Astrocyte of the hippocampus (primary cell): Measurements from ENCODE around the gene ZBTB40.
A peak's percentile ranks its signal among the peaks of the same experiment; 100 is the strongest.

Experiments
- DNase-seq: peaks from one replicate; pipeline ENCODE4 v3.0.0; 2011; ENCODE audit warnings: low read depth, low spot score

The ZBTB40 gene

DNA sequence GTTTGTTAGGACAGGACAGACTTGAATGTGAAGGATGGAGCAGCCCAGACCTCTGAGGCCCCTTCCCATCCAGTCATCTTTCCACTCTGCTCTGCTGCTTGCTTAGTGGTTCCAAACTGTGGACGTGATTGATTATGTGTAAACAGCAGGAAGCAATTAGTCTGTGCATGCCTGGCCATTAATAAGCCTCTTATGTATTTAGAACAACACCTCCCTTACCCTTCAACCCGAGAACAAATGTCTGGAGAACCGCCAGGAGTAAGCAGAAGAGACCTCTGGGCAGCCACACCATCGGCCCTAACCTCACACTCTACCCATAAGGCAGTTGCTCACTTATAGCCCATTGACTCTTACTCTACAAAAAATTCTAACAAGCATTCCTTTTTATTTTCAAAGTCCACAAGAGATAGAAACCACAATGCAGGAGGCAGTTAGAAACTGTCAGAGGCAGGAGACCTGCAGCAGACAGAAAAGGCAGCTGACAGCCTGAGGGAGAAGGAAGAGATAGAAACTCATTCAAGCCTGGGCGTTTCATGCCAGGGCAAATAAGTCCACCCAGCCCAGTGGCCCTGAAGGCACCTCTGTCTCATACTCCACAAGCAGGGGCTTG, 105.8 kb downstream of the ZBTB40 start:
- DNase-seq, result peak; percentile 7

DNA sequence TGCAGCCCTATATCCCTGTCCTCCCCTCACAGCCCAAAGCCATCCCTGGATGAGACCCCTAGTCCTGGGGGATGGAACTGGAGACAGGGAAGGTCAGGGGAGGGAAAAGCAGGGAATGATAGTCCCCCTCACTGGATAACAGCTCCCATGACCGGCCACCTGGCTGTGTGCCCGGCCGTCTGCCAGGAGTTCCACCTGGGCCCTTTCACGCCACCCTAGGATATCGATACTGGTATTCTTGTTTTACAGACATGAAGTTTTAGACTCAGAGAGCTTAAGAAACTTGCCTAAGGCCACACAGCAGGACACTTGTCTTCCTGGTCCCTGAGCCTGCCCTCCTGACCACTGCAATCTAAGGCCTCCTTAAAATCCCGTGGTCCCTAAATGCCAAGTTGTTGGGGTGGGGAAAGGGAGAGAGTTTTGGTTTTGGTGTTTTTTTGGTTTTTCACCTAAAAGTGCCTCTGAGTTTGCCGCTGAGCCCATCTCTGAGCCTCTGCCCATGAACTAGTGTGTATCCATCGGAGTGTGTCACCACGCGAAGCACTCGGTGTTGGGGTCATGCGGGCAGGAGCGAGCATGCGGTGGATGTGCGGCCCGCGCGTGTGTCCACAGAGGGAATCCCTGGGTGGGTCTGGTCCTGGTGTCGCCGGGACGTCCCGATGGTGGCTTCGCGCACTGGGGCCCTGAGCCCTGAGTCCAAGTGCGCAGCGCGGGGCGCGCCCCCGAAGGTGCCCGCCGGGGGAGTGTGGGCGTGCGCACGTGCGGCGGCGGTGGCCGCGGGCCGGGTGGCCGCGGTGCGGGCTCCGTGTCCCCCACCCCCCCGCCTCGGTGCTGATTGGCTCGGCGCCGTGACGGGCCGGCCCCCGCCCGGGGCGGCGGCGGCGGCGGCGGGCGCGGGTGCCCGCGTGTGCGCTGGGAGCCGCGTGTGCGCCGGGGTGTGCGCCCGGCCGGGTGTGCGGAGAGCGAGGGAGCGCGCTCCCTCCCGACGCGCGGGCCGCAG, 111.2 kb downstream of the ZBTB40 start, which contains the start of gene EPHA8:
TSS of gene EPHA8 (plus strand) at position 906 of the 1,000 bp plus-strand sequence. CDS start 147 bp downstream, outside the sequence.
- no peak for DNase-seq

DNA sequence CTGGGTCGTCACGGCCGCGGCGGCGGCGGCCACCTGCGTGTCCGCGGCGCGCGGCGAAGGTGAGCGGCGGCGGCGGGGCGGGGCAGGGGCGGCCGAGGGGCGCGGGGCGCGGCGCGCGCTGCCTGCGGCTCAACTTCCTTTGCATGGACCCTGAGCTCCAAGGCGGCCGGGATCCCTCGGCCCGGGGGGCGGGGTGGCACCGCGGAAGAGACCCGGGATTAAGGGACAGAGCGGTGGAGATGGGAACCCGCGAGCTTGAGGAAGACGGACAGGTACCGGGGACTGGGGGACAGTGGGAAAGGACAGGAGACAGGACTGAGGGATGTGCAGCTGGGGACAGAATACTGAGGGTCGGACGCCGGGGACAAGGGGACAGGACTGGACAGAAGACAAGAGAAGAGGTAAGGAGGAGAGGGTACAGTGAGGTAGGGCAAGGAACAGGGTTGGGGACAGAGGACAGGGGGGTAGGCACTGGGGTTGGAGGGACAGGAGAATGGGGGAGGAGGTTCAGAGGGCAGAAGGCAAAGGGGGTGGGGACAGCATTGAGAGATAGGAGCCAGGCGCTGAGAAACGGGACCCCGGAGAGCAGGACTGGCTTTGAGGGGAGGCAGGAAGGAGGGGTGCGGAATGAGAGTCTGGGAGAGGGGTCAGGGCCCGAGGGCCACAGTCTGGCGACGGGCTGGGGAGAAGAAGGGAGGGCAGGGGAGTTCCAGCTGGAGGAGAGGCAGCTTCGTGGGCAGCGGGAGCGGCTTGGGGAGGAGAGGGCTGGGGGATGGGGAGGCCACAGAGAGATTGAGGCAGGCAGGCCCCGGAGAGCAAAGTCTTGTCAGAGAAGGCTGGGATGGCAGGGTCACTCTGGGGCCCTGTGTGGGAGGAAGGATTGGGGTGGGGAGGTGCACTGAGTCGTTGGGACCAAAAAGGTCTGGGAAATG, 112.3 kb downstream of the ZBTB40 start:
- DNase-seq, result no peak

GRCh38 chr1:22566161-22566560, 114.5 kb downstream of the ZBTB40 start:
- DNase-seq, result no peak

DNA sequence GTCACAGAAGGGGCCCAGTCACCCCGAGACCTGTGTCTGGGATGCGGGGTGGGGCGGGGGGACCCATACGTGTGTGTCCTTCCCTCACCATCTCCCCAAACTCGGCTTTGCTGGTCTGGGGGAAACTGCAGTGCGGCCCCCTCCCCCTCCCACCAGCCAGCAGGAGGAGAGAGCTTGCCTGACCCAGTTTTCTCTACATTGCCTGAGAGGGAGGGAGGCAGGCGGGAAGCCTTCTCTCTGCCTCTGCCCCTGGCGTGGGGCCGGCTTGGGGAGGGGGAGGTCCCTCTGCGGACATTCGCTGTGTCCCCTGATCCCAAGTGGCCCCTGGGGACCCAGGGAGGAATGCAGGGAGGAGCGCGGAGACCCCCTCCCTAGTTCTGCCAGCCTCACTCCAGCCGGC, 115.5 kb downstream of the ZBTB40 start:
- DNase-seq, result no peak

DNA sequence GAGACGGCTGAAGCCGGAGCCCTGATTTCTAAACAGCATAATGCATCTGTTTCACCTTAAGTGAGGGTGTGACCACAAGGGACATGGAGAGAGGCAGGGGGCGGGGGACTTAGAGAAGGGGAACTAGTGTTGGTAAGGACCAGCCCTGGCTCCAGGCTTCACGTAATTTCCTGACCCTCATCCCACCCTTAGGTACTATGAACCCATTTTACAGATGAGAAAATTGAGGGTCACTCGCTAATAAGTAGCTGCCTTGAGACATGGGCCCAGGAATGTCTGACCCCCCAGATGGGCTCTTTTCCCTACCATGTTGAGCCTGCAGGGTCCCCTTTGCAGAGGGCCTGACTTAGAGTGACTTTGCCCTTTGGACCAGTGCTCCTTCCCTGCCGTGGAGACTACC, 116.3 kb downstream of the ZBTB40 start:
- no peak for DNase-seq

DNA sequence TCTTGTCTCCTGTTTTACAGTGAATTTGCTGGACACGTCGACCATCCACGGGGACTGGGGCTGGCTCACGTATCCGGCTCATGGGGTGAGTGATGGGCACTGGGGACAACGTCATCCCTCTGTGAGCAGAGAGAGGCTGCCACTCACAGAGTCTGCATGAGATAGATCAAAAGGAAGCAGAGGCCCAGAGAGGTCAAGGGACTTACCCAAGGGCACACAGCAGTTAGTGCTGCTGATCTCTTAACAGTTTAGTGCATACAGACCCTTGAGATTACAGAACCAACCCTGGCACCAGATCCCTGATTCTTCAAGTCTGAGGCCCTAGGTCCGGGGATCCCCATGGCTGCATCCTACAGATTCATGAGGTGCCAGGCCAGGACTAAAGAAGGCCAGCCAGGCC, 117.6 kb downstream of the ZBTB40 start:
- no peak for DNase-seq

- DNase-seq, result no peak
These were observed 118.7 kb downstream of the ZBTB40 start for GRCh38 chr1:22570140-22570909.

DNA sequence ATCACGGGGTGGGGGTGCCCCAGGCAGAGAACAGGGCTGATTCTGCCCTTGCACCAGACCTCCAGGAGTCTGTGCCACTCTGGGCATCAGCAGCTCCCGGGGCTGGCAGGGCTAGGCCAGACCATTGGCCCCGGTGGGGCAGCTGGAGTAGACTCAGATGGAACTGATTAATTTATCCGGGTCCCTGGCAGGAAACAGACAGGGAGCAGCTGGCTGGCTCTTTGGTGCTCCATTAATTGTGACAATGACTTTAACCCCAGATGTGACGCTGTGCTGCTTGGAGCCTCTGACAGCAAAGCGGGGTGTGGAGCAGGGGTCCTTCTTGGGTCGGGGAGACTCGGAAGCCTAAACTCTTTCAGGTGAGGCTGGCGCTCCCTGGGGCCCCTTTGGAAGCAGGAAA, 121.2 kb downstream of the ZBTB40 start:
- no peak for DNase-seq

DNA sequence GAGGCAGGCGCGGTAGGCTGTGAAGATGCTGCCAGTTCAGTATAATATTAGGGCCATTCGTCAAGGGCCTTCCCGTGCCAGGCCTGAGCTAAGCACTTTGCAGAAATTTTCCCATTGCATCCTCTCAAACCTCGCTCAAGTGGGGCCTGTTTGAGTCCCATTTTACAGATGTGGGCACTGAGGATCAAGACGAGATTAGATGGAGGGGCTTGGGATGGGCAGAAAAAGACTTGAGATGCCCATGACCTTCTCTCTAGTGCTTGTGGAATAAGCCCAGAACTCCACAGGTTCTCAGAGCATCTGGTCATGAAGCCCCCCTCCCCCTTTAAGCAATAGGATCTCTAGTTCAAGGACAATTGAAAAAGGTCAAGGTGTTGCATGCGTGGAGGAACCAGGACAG, 121.6 kb downstream of the ZBTB40 start:
- no peak for DNase-seq

- DNase-seq, result no peak
These were observed 124.0 kb downstream of the ZBTB40 start for GRCh38 chr1:22575532-22576149.

GRCh38 chr1:22576150-22576544, 124.5 kb downstream of the ZBTB40 start:
- DNase-seq, result no peak

DNA sequence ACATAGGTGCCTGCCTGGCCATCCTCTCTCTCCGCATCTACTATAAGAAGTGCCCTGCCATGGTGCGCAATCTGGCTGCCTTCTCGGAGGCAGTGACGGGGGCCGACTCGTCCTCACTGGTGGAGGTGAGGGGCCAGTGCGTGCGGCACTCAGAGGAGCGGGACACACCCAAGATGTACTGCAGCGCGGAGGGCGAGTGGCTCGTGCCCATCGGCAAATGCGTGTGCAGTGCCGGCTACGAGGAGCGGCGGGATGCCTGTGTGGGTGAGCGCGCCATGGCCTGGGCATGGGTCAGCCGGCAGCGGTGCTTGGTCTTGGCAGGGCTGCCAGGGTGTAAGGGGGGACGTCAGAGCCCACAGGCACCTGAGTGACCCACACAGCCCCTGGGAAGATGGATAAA, 125.0 kb downstream of the ZBTB40 start:
- no peak for DNase-seq

DNA sequence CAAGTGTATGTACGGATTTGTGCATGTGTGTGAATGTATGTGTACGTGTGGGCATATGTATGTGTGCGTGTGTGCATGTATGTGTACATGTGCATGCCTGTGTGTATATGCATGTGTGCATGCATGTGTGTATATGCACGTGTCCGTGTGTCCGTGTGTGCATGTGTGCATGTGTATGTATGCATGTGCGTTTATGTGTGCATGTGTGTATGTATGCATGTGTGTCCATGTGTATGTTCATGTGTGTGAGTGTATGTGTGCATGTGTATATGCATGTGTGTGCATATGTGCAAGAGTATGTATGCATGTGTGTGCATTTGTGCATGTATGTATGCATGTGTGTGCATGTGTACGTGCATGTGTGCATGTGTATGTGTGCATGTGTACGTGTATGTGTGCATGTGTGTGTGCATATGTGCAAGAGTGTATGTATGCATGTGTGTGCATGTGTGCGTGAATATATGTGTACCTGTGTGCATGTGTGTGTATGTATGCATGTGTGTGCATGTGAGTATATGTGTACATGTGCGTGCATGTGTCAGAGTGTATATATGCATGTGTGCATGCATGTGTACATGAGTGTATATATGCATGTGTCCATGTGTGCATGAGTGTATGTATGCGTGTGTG, 127.2 kb downstream of the ZBTB40 start:
- no peak for DNase-seq

- DNase-seq, result no peak
These were observed 128.0 kb downstream of the ZBTB40 start for GRCh38 chr1:22579541-22580155.
